ENCODE data around the gene ARHGEF28.

The ARHGEF28 gene

DNA sequence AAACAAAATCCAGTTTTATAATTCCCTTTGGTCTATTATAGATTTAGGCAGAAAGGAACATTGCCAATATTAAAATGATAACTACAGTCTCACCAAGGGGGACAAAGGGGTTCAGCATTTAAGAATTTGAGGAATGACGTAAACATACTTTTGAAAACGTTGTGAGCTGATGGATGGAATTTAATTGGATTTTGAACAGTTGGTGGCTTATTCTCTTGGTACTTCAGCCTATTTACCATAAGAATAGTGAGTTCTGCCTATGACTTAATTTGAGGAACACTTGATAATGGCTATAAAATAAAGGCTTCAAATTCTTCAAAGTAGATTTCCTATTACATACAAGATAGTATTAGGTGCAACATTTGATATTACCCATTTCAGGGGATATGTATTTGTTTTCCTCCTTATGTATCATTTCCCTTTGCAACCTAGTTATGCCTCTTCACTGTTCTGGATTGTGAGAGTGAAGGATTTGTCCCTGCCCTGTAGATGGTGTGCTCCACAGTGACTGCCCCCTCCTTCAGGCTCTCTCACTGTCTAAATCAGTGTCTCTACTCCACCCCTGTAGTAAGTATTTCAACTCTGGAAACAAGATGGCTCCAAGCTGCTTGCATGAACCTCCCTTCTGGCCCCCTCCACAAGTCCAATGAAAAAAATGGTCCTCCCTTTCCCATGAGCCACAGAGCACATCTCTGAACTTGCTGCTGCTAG lies 225.6 kb downstream of the ARHGEF28 start:
- H3K9me3 Mint-ChIP-seq, result no peaks in the 10 kb centered on the region
- no peak for DNase-seq
- TF ChIP-seq, protein P1, sequence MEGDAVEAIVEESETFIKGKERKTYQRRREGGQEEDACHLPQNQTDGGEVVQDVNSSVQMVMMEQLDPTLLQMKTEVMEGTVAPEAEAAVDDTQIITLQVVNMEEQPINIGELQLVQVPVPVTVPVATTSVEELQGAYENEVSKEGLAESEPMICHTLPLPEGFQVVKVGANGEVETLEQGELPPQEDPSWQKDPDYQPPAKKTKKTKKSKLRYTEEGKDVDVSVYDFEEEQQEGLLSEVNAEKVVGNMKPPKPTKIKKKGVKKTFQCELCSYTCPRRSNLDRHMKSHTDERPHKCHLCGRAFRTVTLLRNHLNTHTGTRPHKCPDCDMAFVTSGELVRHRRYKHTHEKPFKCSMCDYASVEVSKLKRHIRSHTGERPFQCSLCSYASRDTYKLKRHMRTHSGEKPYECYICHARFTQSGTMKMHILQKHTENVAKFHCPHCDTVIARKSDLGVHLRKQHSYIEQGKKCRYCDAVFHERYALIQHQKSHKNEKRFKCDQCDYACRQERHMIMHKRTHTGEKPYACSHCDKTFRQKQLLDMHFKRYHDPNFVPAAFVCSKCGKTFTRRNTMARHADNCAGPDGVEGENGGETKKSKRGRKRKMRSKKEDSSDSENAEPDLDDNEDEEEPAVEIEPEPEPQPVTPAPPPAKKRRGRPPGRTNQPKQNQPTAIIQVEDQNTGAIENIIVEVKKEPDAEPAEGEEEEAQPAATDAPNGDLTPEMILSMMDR (IDR thresholded peaks at IDR 0.05), result no peak
- no peaks in the 10 kb centered on the region for H3K4me1 Mint-ChIP-seq
- no peak overlapping the region for H3K27ac Mint-ChIP-seq
- peaks cover 3% of the 10 kb centered on the region for H3K27me3 Mint-ChIP-seq (ENCODE audit: low read depth, poor library complexity)
- no peak overlapping the region for H3K4me3 Mint-ChIP-seq
- H3K36me3 Mint-ChIP-seq (ENCODE audit: low read depth), result no peaks in the 10 kb centered on the region

DNA sequence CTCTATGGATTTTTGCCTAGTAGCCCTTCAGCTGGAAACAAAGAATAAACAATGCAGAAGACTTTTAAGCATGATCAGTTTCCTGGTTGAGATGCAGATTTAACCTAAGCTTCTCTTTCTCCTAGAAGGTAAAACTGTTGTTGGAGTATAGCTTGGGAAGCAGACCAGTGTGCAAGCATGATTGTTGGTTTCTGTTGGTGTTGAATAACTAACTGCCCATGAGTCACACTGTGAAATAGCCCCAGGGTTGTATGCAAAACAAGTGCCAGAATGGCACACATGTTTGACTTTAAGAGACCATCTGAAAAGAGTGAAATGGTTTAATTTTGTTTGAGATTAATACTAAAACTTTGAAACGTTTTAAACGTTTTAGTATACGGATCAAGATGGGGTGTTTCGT lies 227.1 kb downstream of the ARHGEF28 start:
- no peak overlapping the region for H3K27ac Mint-ChIP-seq
- no peak for DNase-seq

DNA sequence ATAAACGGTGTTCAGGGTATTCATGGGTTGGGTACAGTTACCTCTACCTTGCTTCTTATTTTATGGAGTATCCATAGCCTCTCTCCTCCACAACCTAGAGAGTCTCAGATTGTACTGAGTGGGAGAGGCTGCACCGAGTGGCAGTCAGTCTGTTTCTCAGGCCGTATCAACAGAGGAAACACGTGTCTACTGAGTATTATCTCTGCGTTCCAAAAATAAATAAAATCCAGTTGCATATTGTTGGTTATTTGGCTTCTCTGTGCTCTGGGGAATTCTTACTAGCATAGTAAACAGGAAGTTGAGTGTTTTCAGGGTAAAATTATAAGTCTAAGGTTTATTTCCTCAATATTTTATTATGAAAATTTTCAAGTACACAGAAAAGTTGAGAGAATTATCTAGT lies 231.0 kb downstream of the ARHGEF28 start:
- peaks cover 7% of the 10 kb centered on the region for H3K4me1 Mint-ChIP-seq
- H3K27me3 Mint-ChIP-seq (ENCODE audit: low read depth, poor library complexity), result peaks cover 10% of the 10 kb centered on the region
- H3K36me3 Mint-ChIP-seq (ENCODE audit: low read depth), result peaks cover 14% of the 10 kb centered on the region
- DNase-seq, result no peak
- H3K27ac Mint-ChIP-seq, result no peak overlapping the region
- no peak overlapping the region for H3K4me3 Mint-ChIP-seq
- TF ChIP-seq, protein P1 (IDR thresholded peaks at IDR 0.05), result no peak
- no peaks in the 10 kb centered on the region for H3K9me3 Mint-ChIP-seq

More for the DNA sequence above, 227.1 kb downstream of the ARHGEF28 start:
- Mint-ChIP-seq H3K4me1 (no peaks in the 10 kb centered on the region), H3K4me3 (no peak overlapping the region), H3K36me3 (ENCODE audit: low read depth) (no peaks in the 10 kb centered on the region), H3K27me3 (ENCODE audit: low read depth, poor library complexity) (peaks cover 3% of the 10 kb centered on the region), H3K9me3 (no peaks in the 10 kb centered on the region)
- TF ChIP-seq, protein P1 (IDR thresholded peaks at IDR 0.05), result no peak

DNA sequence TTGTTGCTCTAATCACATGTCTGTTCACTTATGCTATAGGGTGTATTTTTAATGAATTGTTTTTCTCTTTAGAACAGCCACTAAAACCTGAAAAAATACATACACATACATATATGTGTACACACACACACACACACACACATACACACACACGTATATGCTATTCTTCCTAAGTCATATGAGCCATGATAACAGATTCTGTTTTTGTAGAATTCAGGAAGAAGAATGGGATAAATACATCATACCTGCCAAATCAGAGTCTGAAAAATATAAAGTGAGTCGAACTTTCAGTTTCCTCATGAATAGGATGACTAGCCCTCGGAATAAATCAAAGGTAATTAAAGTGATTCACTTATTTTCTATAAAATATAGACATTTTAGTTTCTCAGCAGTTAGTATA lies 231.4 kb downstream of the ARHGEF28 start:
- peaks cover 14% of the 10 kb centered on the region for H3K36me3 Mint-ChIP-seq (ENCODE audit: low read depth)
- H3K4me3 Mint-ChIP-seq, result no peak overlapping the region
- no peak overlapping the region for H3K27ac Mint-ChIP-seq
- TF ChIP-seq, protein P1 (IDR thresholded peaks at IDR 0.05), result no peak
- no peaks in the 10 kb centered on the region for H3K9me3 Mint-ChIP-seq
- H3K4me1 Mint-ChIP-seq, result peaks cover 7% of the 10 kb centered on the region
- H3K27me3 Mint-ChIP-seq (ENCODE audit: low read depth, poor library complexity), result peaks cover 10% of the 10 kb centered on the region
- no peak for DNase-seq

DNA sequence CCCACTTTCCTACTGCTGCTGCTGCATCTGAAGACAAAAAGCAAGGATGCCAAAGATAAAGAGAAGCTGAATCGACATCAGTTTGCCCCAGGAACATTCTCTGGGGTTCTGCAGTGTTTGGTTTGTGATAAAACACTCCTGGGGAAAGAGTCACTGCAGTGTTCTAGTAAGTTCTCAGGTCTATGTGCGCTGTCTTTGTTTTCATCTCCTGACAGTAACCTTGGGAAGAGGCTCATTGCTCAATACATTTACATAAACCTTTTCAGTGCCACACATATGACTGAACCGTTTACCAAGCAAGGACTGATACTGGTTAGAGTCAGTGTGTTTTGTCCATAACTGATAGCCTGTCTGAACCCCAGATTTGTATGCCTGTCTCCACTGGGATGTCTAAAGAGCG lies 232.1 kb downstream of the ARHGEF28 start:
- no peak overlapping the region for H3K4me3 Mint-ChIP-seq
- H3K27me3 Mint-ChIP-seq (ENCODE audit: low read depth, poor library complexity), result peaks cover 7% of the 10 kb centered on the region
- peaks cover 7% of the 10 kb centered on the region for H3K4me1 Mint-ChIP-seq
- TF ChIP-seq, protein P1 (IDR thresholded peaks at IDR 0.05), result no peak
- no peaks in the 10 kb centered on the region for H3K9me3 Mint-ChIP-seq
- H3K27ac Mint-ChIP-seq, result no peak overlapping the region
- no peak for DNase-seq
- H3K36me3 Mint-ChIP-seq (ENCODE audit: low read depth), result peaks cover 14% of the 10 kb centered on the region

DNA sequence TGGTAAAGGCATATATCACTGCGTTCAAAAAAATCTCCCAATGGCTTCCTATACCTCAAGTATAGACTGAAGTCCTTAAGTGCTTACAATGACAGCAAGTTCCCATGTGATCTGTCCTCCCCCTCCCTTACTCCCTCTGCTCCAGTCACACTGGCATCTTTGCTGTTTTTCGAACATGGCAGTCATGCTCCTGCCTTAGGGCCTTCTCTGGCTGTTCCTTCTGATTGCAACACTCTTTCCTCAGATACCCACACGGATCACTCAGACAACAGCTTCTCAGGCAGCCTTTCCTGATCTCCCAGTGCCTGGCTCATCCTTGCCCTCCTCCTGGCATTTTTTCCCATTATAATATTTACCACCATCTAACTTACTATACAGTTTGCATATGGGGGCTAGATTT lies 232.8 kb downstream of the ARHGEF28 start:
- DNase-seq, result no peak
- no peak overlapping the region for H3K27ac Mint-ChIP-seq

More for the DNA sequence above, 232.8 kb downstream of the ARHGEF28 start:
- Mint-ChIP-seq H3K9me3 (no peaks in the 10 kb centered on the region), H3K4me3 (no peak overlapping the region), H3K4me1 (peaks cover 7% of the 10 kb centered on the region), H3K27me3 (ENCODE audit: low read depth, poor library complexity) (peaks cover 7% of the 10 kb centered on the region), H3K36me3 (ENCODE audit: low read depth) (peaks cover 14% of the 10 kb centered on the region)
- TF ChIP-seq, protein P1 (IDR thresholded peaks at IDR 0.05), result no peak
